Neural cell (in vitro differentiated cells): ENCODE data around the gene UBE2E1. TPM values are rescaled to one million over a fixed set of nuclear protein-coding genes. Genes with fewer than 3 reads are reported as not detected.

ENCODE experiments used
- H2AFZ ChIP-seq: fragments of 200-600, 300-800 bp; sonication (generic), shearing (Covaris generic); 2 replicates; pipeline ENCODE4 v1.6.0; 2014; ENCODE audit warnings: low read depth, mild to moderate bottlenecking, antibody characterized with exemption, low read length, moderate library complexity
- H3F3A ChIP-seq: fragments of 200-600 bp; shearing (Covaris generic); 2 replicates; pipeline ENCODE4 v1.6.1; 2016; ENCODE audit warnings: mild to moderate bottlenecking, moderate library complexity, mixed read lengths, antibody characterized with exemption, low read length; ENCODE audit not compliant: insufficient read depth, poor library complexity, severe bottlenecking
- H3K27ac ChIP-seq: fragments of 200-600, 300-800 bp; sonication (generic), shearing (Covaris generic); 2 replicates; pipeline ENCODE4 v1.5.1; 2014; ENCODE audit warnings: mild to moderate bottlenecking, low read length, moderate library complexity
- H3K27me3 ChIP-seq: fragments of 300-800, 200-600 bp; sonication (generic), shearing (Covaris generic); 2 replicates; pipeline ENCODE4 v1.6.0; 2014; ENCODE audit warnings: mild to moderate bottlenecking, low read depth, low read length, moderate library complexity; ENCODE audit not compliant: insufficient read depth
- H3K36me3 ChIP-seq: fragments of 300-800, 200-600 bp; sonication (generic), shearing (Covaris generic); 2 replicates; pipeline ENCODE4 v1.5.1; 2014; ENCODE audit warnings: mild to moderate bottlenecking, antibody characterized with exemption, low read length, moderate library complexity; ENCODE audit not compliant: insufficient read depth
- H3K4me2 ChIP-seq: fragments of 300-800, 200-600 bp; sonication (generic), shearing (Covaris generic); 2 replicates; pipeline ENCODE4 v1.6.0; 2014; ENCODE audit warnings: mild to moderate bottlenecking, low read length
- H3K4me3 ChIP-seq: fragments of 300-800, 200-600 bp; sonication (generic), shearing (Covaris generic); 2 replicates; pipeline ENCODE4 v1.5.1; 2014; ENCODE audit warnings: mild to moderate bottlenecking, low read length, moderate library complexity
- H3K79me2 ChIP-seq: fragments of 200-600 bp; shearing (Covaris generic); replicated peaks from 2 replicates; pipeline ENCODE4 v1.6.0; 2014; ENCODE audit warnings: mild to moderate bottlenecking, low read length, moderate library complexity; ENCODE audit not compliant: insufficient read depth
- H3K9ac ChIP-seq: fragments of 300-800, 200-600 bp; sonication (generic), shearing (Covaris generic); 2 replicates; pipeline ENCODE4 v1.6.1; 2016; ENCODE audit warnings: mild to moderate bottlenecking, low read length, mixed read lengths
- H3K9me2 ChIP-seq: fragments of 200-600 bp; shearing (Covaris generic); 2 replicates; pipeline ENCODE4 v1.6.1; 2016; ENCODE audit warnings: mild to moderate bottlenecking, low read length, mixed read lengths; ENCODE audit not compliant: insufficient read depth
- H3K9me3 ChIP-seq: fragments of 200-600, 300-800 bp; sonication (generic), shearing (Covaris generic); 2 replicates; pipeline ENCODE4 v1.6.1; 2016; ENCODE audit warnings: mild to moderate bottlenecking, mixed run types, low read length, moderate library complexity, mixed read lengths
- H4K20me1 ChIP-seq: fragments of 200-600 bp; shearing (Covaris generic); 2 replicates; pipeline ENCODE4 v1.6.1; 2016; ENCODE audit warnings: mild to moderate bottlenecking, mixed run types; ENCODE audit not compliant: insufficient read depth
- EP300 ChIP-seq: fragments of 450-650 bp; conservative IDR thresholded peaks from 2 replicates; pipeline ENCODE4 v1.6.1; 2014; ENCODE audit warnings: antibody characterized with exemption, mild to moderate bottlenecking, moderate library complexity; ENCODE audit not compliant: poor library complexity, severe bottlenecking
- EZH2 ChIP-seq: fragments of 200-600, 300-800 bp; shearing (Covaris generic), sonication (generic); IDR thresholded peaks from 2 replicates; pipeline ENCODE4 v1.6.1; 2014; ENCODE audit warnings: antibody characterized with exemption, low read length, borderline replicate concordance, mild to moderate bottlenecking; ENCODE audit not compliant: insufficient read depth, poor library complexity, severe bottlenecking
- MXI1 ChIP-seq: fragments of 450-650 bp; conservative IDR thresholded peaks from 2 replicates; pipeline ENCODE4 v1.6.1; 2014; ENCODE audit warnings: antibody characterized with exemption, mild to moderate bottlenecking; ENCODE audit not compliant: poor library complexity, severe bottlenecking
- POLR2AphosphoS5 ChIP-seq: IDR thresholded peaks from 2 replicates; pipeline ENCODE4 v1.6.1; 2012
- RAD21 ChIP-seq: fragments of 450-650 bp; conservative IDR thresholded peaks from 2 replicates; pipeline ENCODE4 v1.6.1; 2014; ENCODE audit warnings: antibody characterized with exemption, mild to moderate bottlenecking, moderate library complexity
- SMC3 ChIP-seq: fragments of 450-650 bp; conservative IDR thresholded peaks from 2 replicates; pipeline ENCODE4 v1.6.1; 2014; ENCODE audit warnings: antibody characterized with exemption, mild to moderate bottlenecking, moderate library complexity; ENCODE audit not compliant: poor library complexity
- TAF1 ChIP-seq: IDR thresholded peaks from 2 replicates; pipeline ENCODE4 v1.6.1; 2012; ENCODE audit warnings: low read depth
- polyA plus RNA-seq: library from polyadenylated mRNA; depleted of rRNA; stranded (reverse); fragments of >200 nt; gene quantifications from 2 replicates; pipeline ENCODE4 v1.2.3, GENCODE V29; 2014
- TF ChIP-seq, protein P1 (sequence below): IDR thresholded peaks from 2 replicates; pipeline ENCODE4 v1.6.1; 2012; ENCODE audit warnings: borderline replicate concordance
- TF ChIP-seq, protein P2 (sequence below): fragments of 450-650 bp; IDR thresholded peaks from 2 replicates; pipeline ENCODE4 v1.5.1; 2014; ENCODE audit warnings: antibody characterized with exemption, mild to moderate bottlenecking, moderate library complexity; ENCODE audit not compliant: poor library complexity, severe bottlenecking

UBE2E1 gene
- polyA plus RNA-seq, 1 donor from 2014 or later: 157 TPM

DNA sequence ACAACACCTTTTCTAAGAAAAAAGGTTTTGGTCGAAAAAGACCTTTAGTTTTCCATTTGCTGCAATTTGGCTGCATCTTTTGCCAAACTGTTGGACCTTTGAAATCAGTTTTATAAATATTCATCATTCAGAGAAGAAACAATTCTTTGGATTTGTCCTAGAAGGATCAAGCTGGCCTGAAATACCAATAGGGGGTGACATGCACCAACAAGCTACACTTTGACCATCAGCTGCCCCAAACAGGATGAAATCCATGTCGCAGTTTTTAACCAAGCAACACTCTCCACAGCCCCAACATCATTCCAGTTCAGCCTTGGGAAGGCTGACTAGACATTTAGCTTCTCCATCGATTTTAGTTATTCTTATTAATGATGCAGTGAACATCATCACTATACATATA, 121.0 kb downstream of the UBE2E1 start:
- Histone ChIP-seq H3K36me3 (peaks cover 3% of the 10 kb centered on the region), H3K27ac (no peak overlapping the region), H3K27me3 (no peaks in the 10 kb centered on the region), H3K4me3 (no peak overlapping the region), H3K9me3 (no peaks in the 10 kb centered on the region), H3K4me2 (no peak overlapping the region), H3K79me2 (no peaks in the 10 kb centered on the region), H3F3A (no peaks in the 10 kb centered on the region), H4K20me1 (no peaks in the 10 kb centered on the region), H3K9ac (no peak overlapping the region), H2AFZ (no peak overlapping the region), H3K9me2 (no peaks in the 10 kb centered on the region)
- no peak for TF ChIP-seq SMC3
- TF ChIP-seq, protein P1, sequence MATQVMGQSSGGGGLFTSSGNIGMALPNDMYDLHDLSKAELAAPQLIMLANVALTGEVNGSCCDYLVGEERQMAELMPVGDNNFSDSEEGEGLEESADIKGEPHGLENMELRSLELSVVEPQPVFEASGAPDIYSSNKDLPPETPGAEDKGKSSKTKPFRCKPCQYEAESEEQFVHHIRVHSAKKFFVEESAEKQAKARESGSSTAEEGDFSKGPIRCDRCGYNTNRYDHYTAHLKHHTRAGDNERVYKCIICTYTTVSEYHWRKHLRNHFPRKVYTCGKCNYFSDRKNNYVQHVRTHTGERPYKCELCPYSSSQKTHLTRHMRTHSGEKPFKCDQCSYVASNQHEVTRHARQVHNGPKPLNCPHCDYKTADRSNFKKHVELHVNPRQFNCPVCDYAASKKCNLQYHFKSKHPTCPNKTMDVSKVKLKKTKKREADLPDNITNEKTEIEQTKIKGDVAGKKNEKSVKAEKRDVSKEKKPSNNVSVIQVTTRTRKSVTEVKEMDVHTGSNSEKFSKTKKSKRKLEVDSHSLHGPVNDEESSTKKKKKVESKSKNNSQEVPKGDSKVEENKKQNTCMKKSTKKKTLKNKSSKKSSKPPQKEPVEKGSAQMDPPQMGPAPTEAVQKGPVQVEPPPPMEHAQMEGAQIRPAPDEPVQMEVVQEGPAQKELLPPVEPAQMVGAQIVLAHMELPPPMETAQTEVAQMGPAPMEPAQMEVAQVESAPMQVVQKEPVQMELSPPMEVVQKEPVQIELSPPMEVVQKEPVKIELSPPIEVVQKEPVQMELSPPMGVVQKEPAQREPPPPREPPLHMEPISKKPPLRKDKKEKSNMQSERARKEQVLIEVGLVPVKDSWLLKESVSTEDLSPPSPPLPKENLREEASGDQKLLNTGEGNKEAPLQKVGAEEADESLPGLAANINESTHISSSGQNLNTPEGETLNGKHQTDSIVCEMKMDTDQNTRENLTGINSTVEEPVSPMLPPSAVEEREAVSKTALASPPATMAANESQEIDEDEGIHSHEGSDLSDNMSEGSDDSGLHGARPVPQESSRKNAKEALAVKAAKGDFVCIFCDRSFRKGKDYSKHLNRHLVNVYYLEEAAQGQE: no peak
- TF ChIP-seq POLR2AphosphoS5: no peak
- no peak for TF ChIP-seq RAD21
- TF ChIP-seq EZH2: no peak
- no peak for TF ChIP-seq EP300
- no peak for TF ChIP-seq TAF1
- TF ChIP-seq, protein P2, sequence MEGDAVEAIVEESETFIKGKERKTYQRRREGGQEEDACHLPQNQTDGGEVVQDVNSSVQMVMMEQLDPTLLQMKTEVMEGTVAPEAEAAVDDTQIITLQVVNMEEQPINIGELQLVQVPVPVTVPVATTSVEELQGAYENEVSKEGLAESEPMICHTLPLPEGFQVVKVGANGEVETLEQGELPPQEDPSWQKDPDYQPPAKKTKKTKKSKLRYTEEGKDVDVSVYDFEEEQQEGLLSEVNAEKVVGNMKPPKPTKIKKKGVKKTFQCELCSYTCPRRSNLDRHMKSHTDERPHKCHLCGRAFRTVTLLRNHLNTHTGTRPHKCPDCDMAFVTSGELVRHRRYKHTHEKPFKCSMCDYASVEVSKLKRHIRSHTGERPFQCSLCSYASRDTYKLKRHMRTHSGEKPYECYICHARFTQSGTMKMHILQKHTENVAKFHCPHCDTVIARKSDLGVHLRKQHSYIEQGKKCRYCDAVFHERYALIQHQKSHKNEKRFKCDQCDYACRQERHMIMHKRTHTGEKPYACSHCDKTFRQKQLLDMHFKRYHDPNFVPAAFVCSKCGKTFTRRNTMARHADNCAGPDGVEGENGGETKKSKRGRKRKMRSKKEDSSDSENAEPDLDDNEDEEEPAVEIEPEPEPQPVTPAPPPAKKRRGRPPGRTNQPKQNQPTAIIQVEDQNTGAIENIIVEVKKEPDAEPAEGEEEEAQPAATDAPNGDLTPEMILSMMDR: no peak
- TF ChIP-seq MXI1: no peak

DNA sequence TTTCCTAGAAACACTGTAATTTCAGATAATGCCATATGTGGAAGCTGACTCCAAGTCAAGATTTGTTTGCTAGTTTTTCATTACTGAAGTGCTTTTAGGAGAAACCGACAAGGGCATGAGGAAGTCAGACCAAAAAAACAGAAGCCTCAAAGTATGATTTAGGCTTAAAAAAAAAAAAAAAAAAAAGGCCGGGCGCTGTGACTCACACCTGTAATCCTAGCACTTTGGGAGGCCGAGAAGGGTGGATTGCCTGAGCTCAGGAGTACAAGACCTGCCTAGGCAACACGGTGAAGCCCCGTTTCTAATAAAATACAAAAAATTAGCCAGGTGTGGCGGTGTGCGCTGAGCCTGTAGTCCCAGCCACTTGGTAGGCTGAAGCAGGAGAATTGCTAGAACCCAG, 122.8 kb downstream of the UBE2E1 start:
- no peaks in the 10 kb centered on the region for H3K9me3 ChIP-seq
- H4K20me1 ChIP-seq: no peaks in the 10 kb centered on the region
- H3K79me2 ChIP-seq: no peaks in the 10 kb centered on the region
- no peaks in the 10 kb centered on the region for H3K9me2 ChIP-seq
- TF ChIP-seq, protein P2: no peak
- TF ChIP-seq, protein P1: no peak
- no peak for TF ChIP-seq EZH2
- no peak for TF ChIP-seq EP300
- TF ChIP-seq TAF1: no peak
- TF ChIP-seq POLR2AphosphoS5: no peak
- no peak for TF ChIP-seq SMC3
- no peak for TF ChIP-seq MXI1
- no peak for TF ChIP-seq RAD21
- H3K27ac ChIP-seq: no peak overlapping the region
- no peak overlapping the region for H3K4me3 ChIP-seq
- no peak overlapping the region for H2AFZ ChIP-seq
- no peak overlapping the region for H3K4me2 ChIP-seq
- H3K9ac ChIP-seq: no peak overlapping the region
- no peaks in the 10 kb centered on the region for H3F3A ChIP-seq
- no peaks in the 10 kb centered on the region for H3K27me3 ChIP-seq
- H3K36me3 ChIP-seq: peaks cover 3% of the 10 kb centered on the region
